ENCODE measurements around the gene PCDH15. TPM values are rescaled to one million over a fixed set of nuclear protein-coding genes. Genes with fewer than 3 reads are reported as not detected.

Gene PCDH15
- total RNA-seq, 2 experiments from 2014 or later, result not detected

- DNase-seq (no peak), ATAC-seq (ENCODE audit: low read depth) (no peak)
- Mint-ChIP-seq H3K36me3 (no peaks in the 10 kb centered on the region), H3K4me1 (no peaks in the 10 kb centered on the region), H3K9me3 (no peaks in the 10 kb centered on the region), H3K27ac (no peak overlapping the region), H3K27me3 (no peaks in the 10 kb centered on the region), H3K4me3 (no peak overlapping the region)
- POLR2A ChIA-PET, result no interaction called here
Observed at GRCh38 chr10:53836638-53837037, 964.4 kb downstream of the PCDH15 start.

GRCh38 chr10:53833908-53834307 is 967.1 kb downstream of the PCDH15 start:
- Mint-ChIP-seq H3K27me3 (no peaks in the 10 kb centered on the region), H3K4me1 (no peaks in the 10 kb centered on the region)
- no peak for ATAC-seq (ENCODE audit: low read depth)

GRCh38 chr10:53827261-53827660 is 973.8 kb downstream of the PCDH15 start:
- POLR2A ChIA-PET, result no interaction called here
- no peak overlapping the region for H3K27ac Mint-ChIP-seq
- no peak overlapping the region for H3K4me3 Mint-ChIP-seq
- no peaks in the 10 kb centered on the region for H3K27me3 Mint-ChIP-seq
- H3K36me3 Mint-ChIP-seq, result no peaks in the 10 kb centered on the region
- H3K9me3 Mint-ChIP-seq, result peaks cover 1% of the 10 kb centered on the region
- DNase-seq (no peak), ATAC-seq (ENCODE audit: low read depth) (no peak)
- no peaks in the 10 kb centered on the region for H3K4me1 Mint-ChIP-seq

More at GRCh38 chr10:53833908-53834307, 967.1 kb downstream of the PCDH15 start:
- no peak for DNase-seq
- Mint-ChIP-seq H3K9me3 (no peaks in the 10 kb centered on the region), H3K36me3 (no peaks in the 10 kb centered on the region), H3K4me3 (no peak overlapping the region), H3K27ac (no peak overlapping the region)
- POLR2A ChIA-PET, result no interaction called here

- Mint-ChIP-seq H3K4me1 (no peaks in the 10 kb centered on the region), H3K27me3 (no peaks in the 10 kb centered on the region), H3K9me3 (peaks cover 4% of the 10 kb centered on the region), H3K27ac (no peak overlapping the region), H3K36me3 (no peaks in the 10 kb centered on the region), H3K4me3 (no peak overlapping the region)
- no peak for ATAC-seq (ENCODE audit: low read depth)
- no peak for DNase-seq
- POLR2A ChIA-PET, result no interaction called here
Observed at GRCh38 chr10:53808677-53809372, 992.2 kb downstream of the PCDH15 start.

GRCh38 chr10:53786236-53786900 is 1014.7 kb downstream of the PCDH15 start:
- Mint-ChIP-seq H3K36me3 (no peaks in the 10 kb centered on the region), H3K4me3 (no peak overlapping the region), H3K27ac (no peak overlapping the region), H3K27me3 (no peaks in the 10 kb centered on the region), H3K4me1 (no peaks in the 10 kb centered on the region), H3K9me3 (peaks cover 6% of the 10 kb centered on the region)
- ATAC-seq (ENCODE audit: low read depth) (no peak), DNase-seq (no peak)
- POLR2A ChIA-PET, result no interaction called here

GRCh38 chr10:53771701-53772100 is 1029.3 kb downstream of the PCDH15 start:
- POLR2A ChIA-PET, result no interaction called here
- ATAC-seq (ENCODE audit: low read depth) (no peak), DNase-seq (no peak)
- peaks cover 2% of the 10 kb centered on the region for H3K9me3 Mint-ChIP-seq
- no peaks in the 10 kb centered on the region for H3K36me3 Mint-ChIP-seq
- no peak overlapping the region for H3K27ac Mint-ChIP-seq
- no peaks in the 10 kb centered on the region for H3K27me3 Mint-ChIP-seq
- no peak overlapping the region for H3K4me3 Mint-ChIP-seq
- no peaks in the 10 kb centered on the region for H3K4me1 Mint-ChIP-seq

- POLR2A ChIA-PET, result no interaction called here
- Mint-ChIP-seq H3K9me3 (peaks cover 1% of the 10 kb centered on the region), H3K27ac (no peak overlapping the region)
Observed at GRCh38 chr10:53770903-53771302, 1030.1 kb downstream of the PCDH15 start.

GRCh38 chr10:53765311-53765710 is 1035.7 kb downstream of the PCDH15 start:
- no peak overlapping the region for H3K27ac Mint-ChIP-seq
- no peaks in the 10 kb centered on the region for H3K36me3 Mint-ChIP-seq
- H3K4me3 Mint-ChIP-seq, result no peak overlapping the region
- peaks cover 3% of the 10 kb centered on the region for H3K9me3 Mint-ChIP-seq
- POLR2A ChIA-PET, result no interaction called here
- DNase-seq, result no peak
- H3K4me1 Mint-ChIP-seq, result no peaks in the 10 kb centered on the region
- H3K27me3 Mint-ChIP-seq, result no peaks in the 10 kb centered on the region
- ATAC-seq (ENCODE audit: low read depth), result no peak

More at GRCh38 chr10:53770903-53771302, 1030.1 kb downstream of the PCDH15 start:
- DNase-seq, result no peak
- Mint-ChIP-seq H3K4me1 (no peaks in the 10 kb centered on the region), H3K36me3 (no peaks in the 10 kb centered on the region), H3K27me3 (no peaks in the 10 kb centered on the region), H3K4me3 (no peak overlapping the region)
- ATAC-seq (ENCODE audit: low read depth), result no peak

GRCh38 chr10:53754596-53755250 is 1046.3 kb downstream of the PCDH15 start:
- no peak for ATAC-seq (ENCODE audit: low read depth)
- Mint-ChIP-seq H3K27me3 (no peaks in the 10 kb centered on the region), H3K4me3 (no peak overlapping the region), H3K27ac (no peak overlapping the region), H3K4me1 (no peaks in the 10 kb centered on the region), H3K9me3 (no peaks in the 10 kb centered on the region), H3K36me3 (no peaks in the 10 kb centered on the region)
- POLR2A ChIA-PET, result no interaction called here
- DNase-seq, result no peak

Small RNAs within 50 kb of the gene (microRNA-seq; reads per million reads assigned to microRNA genes)
- not detected for gene MIR548F1

All from activated naive CD8-positive, alpha-beta T cell treated with anti-CD3 and anti-CD28 coated beads, Interleukin-2, amount 10 ng/mL, durations not matched to agents 7 days and 5 days (primary cell).